Uterus (tissue), 4 donors: ENCODE results near the gene GSTM3. TPM values are rescaled to one million over a fixed set of nuclear protein-coding genes. Genes with fewer than 3 reads are reported as not detected.
A peak's percentile ranks its signal among the peaks of the same experiment; 100 is the strongest.

Experiments
- DNase-seq, 2 donors: peaks; one replicate each; pipeline ENCODE4 v3.0.0-alpha.2; 2019 to 2020
- H3K27ac ChIP-seq, 2 donors: fragments of 200-600 bp; sonication (generic); 1 replicate in 1 of 2; 2 replicates in 1 of 2; pipeline ENCODE4 v1.5.1; 2016 to 2018
- H3K27me3 ChIP-seq, 2 donors: fragments of 200-600 bp; sonication (generic); one replicate each; pipeline ENCODE4 v1.5.1; 2018 to 2019; ENCODE audit warnings: control low read depth in 1 of 2
- H3K36me3 ChIP-seq, 2 donors: fragments of 200-600 bp; sonication (generic); one replicate each; pipeline ENCODE4 v1.5.1; 2019; ENCODE audit warnings: control low read depth in 1 of 2
- H3K4me1 ChIP-seq, 2 donors: fragments of 200-600 bp; sonication (generic); one replicate each; pipeline ENCODE4 v1.5.1; 2018 to 2019; ENCODE audit warnings: control low read depth in 1 of 2
- H3K4me3 ChIP-seq, 2 donors: fragments of 200-600 bp; sonication (generic); 1 replicate in 1 of 2; 2 replicates in 1 of 2; pipeline ENCODE4 v1.5.1; 2018 to 2019; ENCODE audit warnings: mild to moderate bottlenecking in 1 of 2
- H3K9me3 ChIP-seq, 2 donors: fragments of 200-600 bp; sonication (generic); one replicate each; pipeline ENCODE4 v1.5.1; 2019; ENCODE audit warnings: control low read depth in 1 of 2
- POLR2A ChIP-seq, 2 donors: fragments of 450-650 bp; IDR thresholded peaks; one replicate each; pipeline ENCODE4 v1.6.1; 2016; ENCODE audit warnings: antibody characterized with exemption in 2 of 2, mild to moderate bottlenecking in 1 of 2, moderate library complexity in 1 of 2
- intact Hi-C: fragments of 100-400 bp; cut with DNase I; formaldehyde crosslinking; loops from one replicate; pipeline ENCODE4 v1.15.1; 2023; ENCODE audit warnings: low total_unique reads
- total RNA-seq, 4 donors: library from RNA; depleted of rRNA in 3 of 4; stranded (reverse); fragments of >200 nt in 3 of 4; gene quantifications; one replicate each; pipeline versions ENCODE4 v1.1.0 to v1.2.4, GENCODE V29; 2014 to 2023
- TF ChIP-seq, protein P1 (sequence below), 4 experiments: fragments of 200-600 bp in 2 of 4; fragments of 450-650 bp in 2 of 4; sonication (generic) in 2 of 4; IDR thresholded peaks; one replicate each; pipeline ENCODE4 v1.5.1; 2016 to 2019; ENCODE audit warnings: antibody characterized with exemption in 4 of 4, mild to moderate bottlenecking in 2 of 4, moderate library complexity in 1 of 4
- donor health status: DM: yes; HTN: yes; CAD: no.

Gene GSTM3
- total RNA-seq, 4 donors from 2014 or later: 39.1 to 104 (median 61.0) TPM

DNA sequence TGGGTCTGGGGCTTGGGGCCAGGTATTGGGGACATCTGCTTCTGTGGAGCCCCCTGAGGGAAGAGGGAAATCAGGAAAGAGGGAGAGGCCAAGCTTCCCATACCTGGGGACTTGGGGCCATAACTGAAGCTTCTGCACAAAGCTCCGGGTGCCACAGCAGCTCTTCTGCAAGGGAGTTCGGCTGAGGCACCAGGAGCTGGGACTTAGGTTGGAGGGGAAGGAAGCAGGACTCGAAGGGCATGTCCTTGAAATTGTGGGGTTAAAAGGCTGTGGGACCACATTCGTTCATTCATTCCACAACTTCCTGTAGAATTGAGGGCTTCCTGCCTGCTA, 24.6 kb upstream of the GSTM3 start:
- no peaks in the 10 kb centered on the region for H3K27me3 ChIP-seq
- intact Hi-C loops: no loop called here
- H3K9me3 ChIP-seq: no peaks in the 10 kb centered on the region
- DNase-seq: peak in 1 of 2 donors; percentile 10
- H3K36me3 ChIP-seq: no peaks in the 10 kb centered on the region
- no peaks in the 10 kb centered on the region for H3K4me1 ChIP-seq
- no peak overlapping the region for H3K4me3 ChIP-seq
- TF ChIP-seq POLR2A (IDR thresholded peaks at IDR 0.05): no peak
- TF ChIP-seq, protein P1, sequence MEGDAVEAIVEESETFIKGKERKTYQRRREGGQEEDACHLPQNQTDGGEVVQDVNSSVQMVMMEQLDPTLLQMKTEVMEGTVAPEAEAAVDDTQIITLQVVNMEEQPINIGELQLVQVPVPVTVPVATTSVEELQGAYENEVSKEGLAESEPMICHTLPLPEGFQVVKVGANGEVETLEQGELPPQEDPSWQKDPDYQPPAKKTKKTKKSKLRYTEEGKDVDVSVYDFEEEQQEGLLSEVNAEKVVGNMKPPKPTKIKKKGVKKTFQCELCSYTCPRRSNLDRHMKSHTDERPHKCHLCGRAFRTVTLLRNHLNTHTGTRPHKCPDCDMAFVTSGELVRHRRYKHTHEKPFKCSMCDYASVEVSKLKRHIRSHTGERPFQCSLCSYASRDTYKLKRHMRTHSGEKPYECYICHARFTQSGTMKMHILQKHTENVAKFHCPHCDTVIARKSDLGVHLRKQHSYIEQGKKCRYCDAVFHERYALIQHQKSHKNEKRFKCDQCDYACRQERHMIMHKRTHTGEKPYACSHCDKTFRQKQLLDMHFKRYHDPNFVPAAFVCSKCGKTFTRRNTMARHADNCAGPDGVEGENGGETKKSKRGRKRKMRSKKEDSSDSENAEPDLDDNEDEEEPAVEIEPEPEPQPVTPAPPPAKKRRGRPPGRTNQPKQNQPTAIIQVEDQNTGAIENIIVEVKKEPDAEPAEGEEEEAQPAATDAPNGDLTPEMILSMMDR (IDR thresholded peaks at IDR 0.05): no peak
- H3K27ac ChIP-seq: no peak overlapping the region

DNA sequence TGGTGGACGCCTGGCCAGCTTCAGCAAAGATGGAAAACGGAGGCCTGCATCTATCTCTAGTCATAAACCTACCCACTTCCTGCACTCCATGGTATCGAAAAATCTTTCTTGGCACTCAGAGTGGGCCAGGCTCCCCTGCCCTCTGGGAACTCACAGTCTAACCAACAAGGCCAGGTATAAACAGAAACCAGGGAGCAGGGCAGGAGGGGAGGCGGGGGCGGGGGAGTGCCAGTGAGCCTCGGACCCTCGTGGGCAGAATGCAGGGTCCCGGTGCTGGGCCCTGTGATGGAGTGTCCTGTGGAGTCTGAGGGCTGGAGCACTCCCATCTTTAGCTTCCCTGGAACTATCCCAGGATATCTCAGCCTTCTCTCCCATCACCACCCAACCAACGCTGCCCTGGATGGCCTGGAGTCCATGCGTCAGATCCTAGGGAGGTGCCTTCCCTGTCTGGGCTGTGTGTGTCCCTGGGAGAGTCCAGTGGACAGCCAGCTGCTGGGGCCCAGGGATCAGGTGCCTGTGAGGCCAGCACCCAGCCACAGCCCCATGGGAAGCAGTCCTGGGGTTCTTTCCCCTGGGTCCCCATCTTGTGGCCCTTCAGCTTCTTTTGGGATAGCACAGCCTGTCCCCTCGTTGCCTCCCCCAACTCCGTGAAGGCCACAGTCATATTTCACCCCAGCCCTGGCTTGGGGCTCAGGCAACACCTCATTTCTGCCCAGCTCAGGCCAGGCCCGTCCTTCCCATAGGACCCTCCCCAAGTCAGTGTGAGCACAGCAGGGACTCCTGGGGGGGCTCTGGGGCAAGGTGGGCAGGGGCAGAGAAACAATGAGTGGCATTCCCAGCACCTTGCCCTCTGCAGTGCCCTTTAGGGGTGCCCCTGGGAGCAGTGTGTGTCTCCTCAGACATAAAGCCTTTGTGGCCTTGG, 24.0 kb upstream of the GSTM3 start:
- Histone ChIP-seq H3K27ac (no peak overlapping the region), H3K27me3 (no peaks in the 10 kb centered on the region), H3K36me3 (no peaks in the 10 kb centered on the region), H3K4me1 (no peaks in the 10 kb centered on the region), H3K9me3 (no peaks in the 10 kb centered on the region), H3K4me3 (no peak overlapping the region)
- intact Hi-C loops: no loop called here
- no peak for TF ChIP-seq POLR2A (IDR thresholded peaks at IDR 0.05)
- TF ChIP-seq, protein P1 (IDR thresholded peaks at IDR 0.05): no peak
- DNase-seq: peak; percentile 10

GRCh38 chr1:109763646-109764415, 23.0 kb upstream of the GSTM3 start, which contains the start of gene EPS8L3:
Gene EPS8L3 (minus strand): TSS chr1:109763923. CDS start chr1:109761749, 2,174 bp downstream.
- TF ChIP-seq, protein P1 (IDR thresholded peaks at IDR 0.05): no peak
- no peak for TF ChIP-seq POLR2A (IDR thresholded peaks at IDR 0.05)
- Histone ChIP-seq H3K27me3 (no peaks in the 10 kb centered on the region), H3K4me3 (no peak within 1 kb of the TSS), H3K4me1 (no peaks in the 10 kb centered on the region), H3K27ac (no peak within 1 kb of the TSS), H3K9me3 (no peaks in the 10 kb centered on the region), H3K36me3 (no peaks in the 10 kb centered on the region)
- DNase-seq: peak; percentile 12 to 13
- intact Hi-C loops: no loop called here

DNA sequence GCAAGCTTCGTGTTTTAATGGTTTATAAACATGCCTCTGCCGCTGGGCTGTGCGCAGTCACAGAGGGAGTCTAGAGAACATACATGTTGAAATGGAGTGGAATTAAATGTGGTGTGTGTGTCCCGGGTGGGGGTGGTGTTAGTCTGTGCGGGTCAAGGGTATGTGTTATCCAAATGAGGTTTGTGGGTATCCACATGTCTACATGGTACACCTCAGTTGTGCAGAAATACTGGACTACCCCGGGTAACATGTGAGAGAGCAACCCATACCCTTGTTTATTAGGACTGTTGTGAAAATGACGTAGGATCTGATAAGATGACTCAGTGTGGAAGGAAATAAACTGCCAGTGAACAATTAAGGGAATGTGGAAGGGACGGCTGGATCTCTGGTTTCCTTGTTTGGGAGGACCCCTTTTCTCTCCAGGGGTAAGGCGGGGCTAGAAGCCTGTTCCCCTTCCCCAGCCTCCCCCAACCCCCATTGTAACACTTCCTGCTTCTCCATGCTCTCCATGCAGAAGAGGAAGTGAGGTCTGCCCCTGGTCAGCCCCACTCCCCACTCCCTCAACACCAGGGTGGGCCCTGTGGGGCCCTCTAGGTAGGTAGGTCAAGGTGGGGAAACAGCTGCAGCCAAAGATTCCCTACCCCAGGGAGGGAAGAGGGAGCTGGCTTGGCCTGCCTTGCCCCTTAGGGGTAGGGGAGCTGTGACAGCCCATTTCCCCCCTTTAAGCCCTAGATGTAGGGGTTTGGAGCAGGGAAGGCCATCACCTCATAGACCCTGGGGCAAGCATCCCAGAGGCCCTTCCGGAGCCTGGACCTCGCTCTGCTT, 22.2 kb upstream of the GSTM3 start:
- intact Hi-C loops: no loop called here
- no peaks in the 10 kb centered on the region for H3K27me3 ChIP-seq
- TF ChIP-seq POLR2A (IDR thresholded peaks at IDR 0.05): no peak
- TF ChIP-seq, protein P1 (IDR thresholded peaks at IDR 0.05): no peak
- no peaks in the 10 kb centered on the region for H3K36me3 ChIP-seq
- no peaks in the 10 kb centered on the region for H3K9me3 ChIP-seq
- no peaks in the 10 kb centered on the region for H3K4me1 ChIP-seq
- H3K27ac ChIP-seq: no peak overlapping the region
- H3K4me3 ChIP-seq: no peak overlapping the region
- DNase-seq: peak; percentile 9 to 14
